Upper lobe of right lung (tissue), 1 donor: ENCODE measurements around the gene LPXN. TPM values are rescaled to one million over a fixed set of nuclear protein-coding genes. Genes with fewer than 3 reads are reported as not detected.

Experiments
- ATAC-seq: fragments of 200-7000 bp; cut with Tn5 transposase; one replicate; pipeline ENCODE4 v1.9.1; 2020; ENCODE audit warnings: mild to moderate bottlenecking, moderate library complexity
- DNase-seq: peaks from one replicate; pipeline ENCODE4 v3.0.0-alpha.2; 2020
- H3K27ac ChIP-seq: fragments of 200-600 bp; one replicate; pipeline ENCODE4 v1.8.0; 2022
- H3K27me3 ChIP-seq: fragments of 200-600 bp; one replicate; pipeline ENCODE4 v1.8.0; 2022; ENCODE audit warnings: mild to moderate bottlenecking
- H3K36me3 ChIP-seq: fragments of 200-600 bp; one replicate; pipeline ENCODE4 v1.8.0; 2022
- H3K4me1 ChIP-seq: fragments of 200-600 bp; one replicate; pipeline ENCODE4 v1.8.0; 2022
- H3K4me3 ChIP-seq: fragments of 200-600 bp; one replicate; pipeline ENCODE4 v1.8.0; 2022; ENCODE audit warnings: mild to moderate bottlenecking
- H3K9me3 ChIP-seq: fragments of 200-600 bp; one replicate; pipeline ENCODE4 v1.8.0; 2022
- intact Hi-C: fragments of 100-400 bp; cut with DNase I; formaldehyde crosslinking; loops from one replicate; pipeline ENCODE4 v1.11.0; 2022
- total RNA-seq: library from RNA; stranded (reverse); fragmentation: NEBNext Ultra II Directional; extraction: Animal tissue kit (Norgen Biotek cat#: 25700); gene quantifications from one replicate; pipeline ENCODE4 v1.2.1, GENCODE V29; 2021
- TF ChIP-seq, protein P1 (sequence below): fragments of 200-600 bp; IDR thresholded peaks from one replicate; pipeline ENCODE4 v1.8.0; 2022; ENCODE audit warnings: antibody characterized with exemption
- donor health status: DM: no; HTN: yes; CAD: no; lungs with severe emphysema.

LPXN gene
- total RNA-seq, 1 donor from 2014 or later = 46.5 TPM

DNA sequence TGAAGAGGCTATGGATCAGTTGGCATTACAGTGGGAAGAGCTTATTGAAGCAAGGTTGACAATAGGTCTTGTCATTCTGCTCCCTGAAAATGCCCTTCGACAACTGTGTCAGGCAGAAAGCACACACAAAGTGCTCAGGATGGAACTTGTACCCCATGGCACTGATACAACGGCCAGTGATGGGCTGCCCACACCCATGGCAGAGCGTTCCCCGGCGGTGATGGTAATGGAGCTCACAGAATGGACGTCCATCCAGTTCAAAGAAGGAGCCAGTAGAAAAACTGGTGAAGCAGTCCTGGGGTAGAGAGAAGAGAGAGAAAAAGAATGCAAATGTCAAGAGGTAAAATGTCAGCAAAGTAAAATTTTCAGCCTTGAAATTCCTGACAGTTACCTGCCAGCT, 48.2 kb downstream of the LPXN start:
- H3K36me3 ChIP-seq = peaks cover 42% of the 10 kb centered on the region
- intact Hi-C loops = no loop called here
- TF ChIP-seq, protein P1, sequence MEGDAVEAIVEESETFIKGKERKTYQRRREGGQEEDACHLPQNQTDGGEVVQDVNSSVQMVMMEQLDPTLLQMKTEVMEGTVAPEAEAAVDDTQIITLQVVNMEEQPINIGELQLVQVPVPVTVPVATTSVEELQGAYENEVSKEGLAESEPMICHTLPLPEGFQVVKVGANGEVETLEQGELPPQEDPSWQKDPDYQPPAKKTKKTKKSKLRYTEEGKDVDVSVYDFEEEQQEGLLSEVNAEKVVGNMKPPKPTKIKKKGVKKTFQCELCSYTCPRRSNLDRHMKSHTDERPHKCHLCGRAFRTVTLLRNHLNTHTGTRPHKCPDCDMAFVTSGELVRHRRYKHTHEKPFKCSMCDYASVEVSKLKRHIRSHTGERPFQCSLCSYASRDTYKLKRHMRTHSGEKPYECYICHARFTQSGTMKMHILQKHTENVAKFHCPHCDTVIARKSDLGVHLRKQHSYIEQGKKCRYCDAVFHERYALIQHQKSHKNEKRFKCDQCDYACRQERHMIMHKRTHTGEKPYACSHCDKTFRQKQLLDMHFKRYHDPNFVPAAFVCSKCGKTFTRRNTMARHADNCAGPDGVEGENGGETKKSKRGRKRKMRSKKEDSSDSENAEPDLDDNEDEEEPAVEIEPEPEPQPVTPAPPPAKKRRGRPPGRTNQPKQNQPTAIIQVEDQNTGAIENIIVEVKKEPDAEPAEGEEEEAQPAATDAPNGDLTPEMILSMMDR = no peak
- ATAC-seq (no peak), DNase-seq (no peak)
- H3K9me3 ChIP-seq = no peaks in the 10 kb centered on the region
- H3K27me3 ChIP-seq = no peaks in the 10 kb centered on the region
- H3K4me3 ChIP-seq = no peak overlapping the region
- no peak overlapping the region for H3K27ac ChIP-seq
- H3K4me1 ChIP-seq = peaks cover 28% of the 10 kb centered on the region

- Histone ChIP-seq H3K27ac (no peak overlapping the region), H3K4me1 (peaks cover 28% of the 10 kb centered on the region), H3K27me3 (no peaks in the 10 kb centered on the region), H3K4me3 (no peak overlapping the region), H3K36me3 (peaks cover 35% of the 10 kb centered on the region), H3K9me3 (no peaks in the 10 kb centered on the region)
- intact Hi-C loops = no loop called here
- TF ChIP-seq, protein P1 = no peak
- ATAC-seq (no peak), DNase-seq (no peak)
These were observed 48.9 kb downstream of the LPXN start for GRCh38 chr11:58526721-58527120.

DNA sequence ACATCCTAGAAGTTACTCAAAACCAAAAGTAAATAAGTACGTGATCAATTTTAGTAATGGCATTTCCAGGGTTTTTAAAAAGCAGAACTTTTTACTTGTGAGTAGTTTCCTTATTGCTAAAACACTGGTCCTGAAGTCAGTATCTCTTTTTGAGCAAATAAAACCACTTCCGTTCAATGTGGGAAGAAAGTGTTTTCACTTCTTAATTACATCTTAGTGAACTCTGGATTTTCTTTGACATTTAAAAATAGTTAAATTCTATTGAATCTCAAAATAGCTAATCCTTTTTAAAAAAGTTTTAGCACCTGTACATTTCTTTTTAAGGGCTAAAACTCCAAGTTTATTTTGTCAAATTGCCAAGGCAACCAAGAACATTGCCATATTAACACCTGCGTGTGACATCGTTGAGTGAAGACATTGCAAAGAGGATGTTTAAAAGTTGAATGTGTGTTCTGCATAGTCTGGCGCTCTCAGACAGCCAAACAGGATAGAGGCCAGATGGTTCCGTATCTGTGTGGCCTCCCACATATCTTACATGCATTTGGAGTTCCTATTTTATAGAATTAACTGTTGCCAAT, 50.5 kb downstream of the LPXN start:
- peak; percentile 73 for ATAC-seq
- no peaks in the 10 kb centered on the region for H3K9me3 ChIP-seq
- H3K4me1 ChIP-seq = peaks cover 28% of the 10 kb centered on the region
- peaks cover 25% of the 10 kb centered on the region for H3K36me3 ChIP-seq
- DNase-seq = no peak
- H3K4me3 ChIP-seq = no peak overlapping the region
- intact Hi-C loops = no loop called here
- peak overlapping the region; percentile 26 for H3K27ac ChIP-seq
- TF ChIP-seq, protein P1 = no peak
- no peaks in the 10 kb centered on the region for H3K27me3 ChIP-seq

- Histone ChIP-seq H3K4me3 (no peak overlapping the region), H3K9me3 (no peaks in the 10 kb centered on the region), H3K36me3 (peaks cover 25% of the 10 kb centered on the region), H3K27me3 (no peaks in the 10 kb centered on the region), H3K4me1 (peaks cover 28% of the 10 kb centered on the region), H3K27ac (no peak overlapping the region)
- intact Hi-C loops = no loop called here
- TF ChIP-seq, protein P1 = peak; percentile 70
- ATAC-seq (peak; percentile 92), DNase-seq (no peak)
These were observed 51.2 kb downstream of the LPXN start for GRCh38 chr11:58524232-58525036.

- Histone ChIP-seq H3K4me1 (no peaks in the 10 kb centered on the region), H3K27me3 (no peaks in the 10 kb centered on the region), H3K36me3 (no peaks in the 10 kb centered on the region), H3K9me3 (no peaks in the 10 kb centered on the region), H3K27ac (no peak overlapping the region), H3K4me3 (no peak overlapping the region)
- DNase-seq (no peak), ATAC-seq (peak; percentile 66)
- intact Hi-C loops = no loop called here
- TF ChIP-seq, protein P1 = peak; percentile 59
These were observed 61.8 kb downstream of the LPXN start for GRCh38 chr11:58513747-58514367.
